ENCODE measurements around the gene TENM4. TPM values are rescaled to one million over a fixed set of nuclear protein-coding genes. Genes with fewer than 3 reads are reported as not detected.
A peak's percentile ranks its signal among the peaks of the same experiment; 100 is the strongest.

The TENM4 gene
- total RNA-seq, 4 donors from 2014 or later, result 16.8 to 158 (median 120) TPM

DNA sequence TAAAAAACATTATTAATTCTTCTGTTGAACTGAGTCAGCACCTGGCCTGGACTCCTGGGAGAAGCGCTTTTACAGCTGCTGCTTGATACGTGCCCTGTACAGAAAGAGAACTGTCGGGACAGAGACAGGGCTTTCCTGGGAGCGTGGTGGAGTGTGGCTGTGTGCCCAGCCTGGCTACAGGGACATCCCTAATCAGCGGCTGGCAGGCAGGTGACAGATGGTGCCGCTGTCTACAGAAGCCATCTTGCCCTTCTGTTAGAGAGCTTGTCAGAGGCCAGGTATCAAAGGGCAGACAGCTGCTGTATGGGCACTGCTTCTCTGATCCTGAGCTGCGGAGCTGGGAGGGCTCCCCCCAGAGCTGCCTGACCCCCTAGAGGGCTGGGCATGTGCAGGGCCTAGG is 361.8 kb downstream of the TENM4 start:
- TF ChIP-seq, protein P1, sequence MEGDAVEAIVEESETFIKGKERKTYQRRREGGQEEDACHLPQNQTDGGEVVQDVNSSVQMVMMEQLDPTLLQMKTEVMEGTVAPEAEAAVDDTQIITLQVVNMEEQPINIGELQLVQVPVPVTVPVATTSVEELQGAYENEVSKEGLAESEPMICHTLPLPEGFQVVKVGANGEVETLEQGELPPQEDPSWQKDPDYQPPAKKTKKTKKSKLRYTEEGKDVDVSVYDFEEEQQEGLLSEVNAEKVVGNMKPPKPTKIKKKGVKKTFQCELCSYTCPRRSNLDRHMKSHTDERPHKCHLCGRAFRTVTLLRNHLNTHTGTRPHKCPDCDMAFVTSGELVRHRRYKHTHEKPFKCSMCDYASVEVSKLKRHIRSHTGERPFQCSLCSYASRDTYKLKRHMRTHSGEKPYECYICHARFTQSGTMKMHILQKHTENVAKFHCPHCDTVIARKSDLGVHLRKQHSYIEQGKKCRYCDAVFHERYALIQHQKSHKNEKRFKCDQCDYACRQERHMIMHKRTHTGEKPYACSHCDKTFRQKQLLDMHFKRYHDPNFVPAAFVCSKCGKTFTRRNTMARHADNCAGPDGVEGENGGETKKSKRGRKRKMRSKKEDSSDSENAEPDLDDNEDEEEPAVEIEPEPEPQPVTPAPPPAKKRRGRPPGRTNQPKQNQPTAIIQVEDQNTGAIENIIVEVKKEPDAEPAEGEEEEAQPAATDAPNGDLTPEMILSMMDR (IDR thresholded peaks at IDR 0.05), result no peak
- no peak for TF ChIP-seq POLR2A (IDR thresholded peaks at IDR 0.05)
- Histone ChIP-seq H3K27ac (no peak overlapping the region), H3K9me3 (no peaks in the 10 kb centered on the region), H3K4me1 (no peaks in the 10 kb centered on the region), H3K36me3 (no peaks in the 10 kb centered on the region), H3K4me3 (replicated peaks in 1 of 3) (no peak overlapping the region), H3K27me3 (no peaks in the 10 kb centered on the region)
- intact Hi-C loops (cut with DNase I), result loop anchor here (5.0 kb wide), 1 partner anchor 432 kb away; no protein-coding TSS in a partner anchor
- WGBS, 2 donors, result 95 to 97% methylated on average over 6 to 7 of the region's 7 CpGs
- no peak for DNase-seq

DNA sequence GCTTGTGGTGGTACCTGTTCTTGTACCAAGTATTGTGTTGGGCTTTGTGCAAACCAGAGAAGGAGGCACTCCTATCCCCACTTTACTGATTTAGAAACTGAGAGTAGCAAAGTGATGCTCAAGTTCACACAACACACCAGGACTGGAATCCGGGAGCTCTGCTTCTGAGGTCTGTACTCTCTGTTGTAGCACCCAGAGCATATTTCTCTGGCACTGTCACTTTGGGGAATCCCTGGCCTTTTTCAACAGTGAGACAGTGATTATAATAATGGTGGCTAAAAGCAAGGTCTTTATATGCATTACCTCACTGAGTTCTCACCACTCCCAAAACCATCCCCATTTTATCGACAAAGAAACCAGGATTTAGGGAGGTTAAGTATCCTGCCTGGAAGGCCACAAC is 362.4 kb downstream of the TENM4 start:
- TF ChIP-seq, protein P1 (IDR thresholded peaks at IDR 0.05), result no peak
- no peak for TF ChIP-seq POLR2A (IDR thresholded peaks at IDR 0.05)
- H3K4me1 ChIP-seq, result no peaks in the 10 kb centered on the region
- no peak overlapping the region for H3K4me3 ChIP-seq (replicated peaks in 1 of 3)
- intact Hi-C loops (cut with DNase I), result loop anchor here (5.0 kb wide), 1 partner anchor 431 kb away; no protein-coding TSS in a partner anchor
- H3K9me3 ChIP-seq, result no peaks in the 10 kb centered on the region
- no peak for DNase-seq
- 88 to 91% methylated on average over 2 of the region's 2 CpGs for WGBS, 2 donors
- no peaks in the 10 kb centered on the region for H3K36me3 ChIP-seq
- no peaks in the 10 kb centered on the region for H3K27me3 ChIP-seq
- no peak overlapping the region for H3K27ac ChIP-seq

DNA sequence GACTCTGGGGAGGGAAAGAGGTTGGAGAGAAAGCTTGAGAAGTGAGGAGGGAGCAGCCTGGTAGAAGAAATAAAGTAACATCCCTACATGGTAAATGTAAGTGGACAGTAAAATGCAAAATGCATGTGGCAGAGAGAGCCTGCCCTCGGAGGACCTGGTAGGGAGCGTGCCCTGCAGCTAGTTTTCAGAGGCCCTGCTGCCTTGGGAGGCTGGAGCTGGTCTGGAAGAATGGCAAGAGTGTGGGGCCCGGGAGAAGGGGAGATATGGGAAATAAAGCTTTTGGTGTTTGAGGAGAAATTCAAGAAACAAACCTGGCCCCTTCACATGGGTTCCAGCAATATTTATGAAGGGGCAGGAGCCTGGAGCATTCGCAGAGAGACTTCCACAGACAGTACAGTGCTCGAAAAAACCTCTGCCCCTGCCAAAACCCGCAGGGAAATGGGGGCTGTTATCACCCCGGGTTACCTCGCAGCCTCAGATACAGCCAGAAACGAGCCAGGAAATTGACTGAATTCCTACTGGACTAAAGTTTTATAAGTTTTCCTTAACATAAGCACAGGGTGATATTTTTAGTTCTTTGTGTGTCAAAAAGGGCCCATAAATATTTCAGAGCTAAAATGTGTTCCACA is 363.0 kb downstream of the TENM4 start:
- H3K4me1 ChIP-seq, result no peaks in the 10 kb centered on the region
- no peaks in the 10 kb centered on the region for H3K36me3 ChIP-seq
- H3K4me3 ChIP-seq (replicated peaks in 1 of 3), result no peak overlapping the region
- H3K9me3 ChIP-seq, result no peaks in the 10 kb centered on the region
- intact Hi-C loops (cut with DNase I), result loop anchor here (5.0 kb wide), 1 partner anchor 431 kb away; no protein-coding TSS in a partner anchor
- 61 to 67% methylated on average over 9 of the region's 9 CpGs for WGBS, 2 donors
- no peak overlapping the region for H3K27ac ChIP-seq
- H3K27me3 ChIP-seq, result no peaks in the 10 kb centered on the region
- no peak for TF ChIP-seq POLR2A (IDR thresholded peaks at IDR 0.05)
- TF ChIP-seq, protein P1 (IDR thresholded peaks at IDR 0.05), result no peak
- DNase-seq, result no peak

DNA sequence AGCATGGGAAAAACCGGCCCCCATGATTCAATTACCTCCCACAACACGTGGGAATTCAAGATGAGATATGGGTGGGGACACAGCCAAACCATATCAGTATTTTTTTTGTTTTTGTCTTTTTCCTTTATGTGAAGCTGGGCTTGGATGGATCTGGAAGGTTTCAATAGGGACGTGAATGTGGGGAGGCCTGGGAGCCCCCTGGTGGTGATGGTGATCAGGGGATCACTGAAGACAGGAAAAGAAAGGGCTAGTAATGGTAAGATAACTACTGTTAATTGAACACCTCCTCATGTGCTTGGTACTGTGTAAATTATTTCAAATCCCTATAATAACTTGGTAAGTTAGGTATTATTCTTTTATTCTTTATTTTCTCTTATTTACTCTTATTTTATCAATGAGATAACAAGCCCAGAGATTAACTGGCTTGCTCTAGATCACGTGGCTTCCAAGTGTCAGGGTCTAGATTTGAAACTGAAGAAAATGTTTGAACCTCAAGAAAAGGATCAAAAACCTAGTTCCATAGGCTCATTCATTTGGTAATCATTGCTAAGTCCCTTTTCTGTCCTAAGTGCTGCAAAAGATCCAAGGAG is 364.2 kb downstream of the TENM4 start:
- no peaks in the 10 kb centered on the region for H3K4me1 ChIP-seq
- no peak overlapping the region for H3K27ac ChIP-seq
- WGBS, 2 donors, result 71 to 81% methylated on average over 4 of the region's 4 CpGs
- no peaks in the 10 kb centered on the region for H3K9me3 ChIP-seq
- TF ChIP-seq, protein P1 (IDR thresholded peaks at IDR 0.05), result peak; percentile 20 to 61 (median 47)
- no peak for TF ChIP-seq POLR2A (IDR thresholded peaks at IDR 0.05)
- intact Hi-C loops (cut with DNase I), result loop anchor here (5.0 kb wide), 1 partner anchor 429 kb away; no protein-coding TSS in a partner anchor
- no peaks in the 10 kb centered on the region for H3K36me3 ChIP-seq
- no peaks in the 10 kb centered on the region for H3K27me3 ChIP-seq
- DNase-seq, result peak; percentile 50 to 65
- no peak overlapping the region for H3K4me3 ChIP-seq (replicated peaks in 1 of 3)

DNA sequence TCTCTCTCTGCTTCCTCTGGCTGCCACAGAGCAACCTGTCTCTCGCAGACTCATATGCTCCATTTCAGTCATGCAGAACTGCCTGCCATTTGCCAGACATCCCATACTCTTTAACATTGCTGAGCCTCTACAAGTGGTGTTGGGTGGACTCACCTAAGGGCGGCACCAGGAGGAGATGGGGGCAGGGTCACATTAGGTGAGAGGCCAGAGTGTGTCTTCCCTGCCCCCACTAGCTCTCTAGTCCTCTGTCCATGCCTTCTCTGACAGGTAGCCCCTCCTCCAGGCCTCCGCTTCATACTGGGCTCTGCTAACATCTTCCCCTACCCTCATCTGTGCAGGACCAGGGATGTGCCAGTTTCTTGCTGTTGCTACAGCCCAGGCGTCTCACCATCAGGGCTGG is 366.3 kb downstream of the TENM4 start:
- DNase-seq, result no peak
- H3K27ac ChIP-seq, result no peak overlapping the region
- WGBS, 2 donors, result 96 to 98% methylated on average over 4 of the region's 4 CpGs
- TF ChIP-seq, protein P1 (IDR thresholded peaks at IDR 0.05), result no peak
- no peak for TF ChIP-seq POLR2A (IDR thresholded peaks at IDR 0.05)
- H3K4me3 ChIP-seq (replicated peaks in 1 of 3), result no peak overlapping the region
- intact Hi-C loops (cut with DNase I), result no loop called here
- no peaks in the 10 kb centered on the region for H3K27me3 ChIP-seq
- no peaks in the 10 kb centered on the region for H3K36me3 ChIP-seq
- no peaks in the 10 kb centered on the region for H3K9me3 ChIP-seq
- H3K4me1 ChIP-seq, result no peaks in the 10 kb centered on the region
